HCT116 (cell line): ENCODE data around the gene GNA12. TPM values are rescaled to one million over a fixed set of nuclear protein-coding genes. Genes with fewer than 3 reads are reported as not detected.

Experiments used
- ATAC-seq: fragments of 200-7000 bp; cut with Tn5 transposase; 2 replicates; pipeline ENCODE4 v1.9.1; 2020; ENCODE audit warnings: mild to moderate bottlenecking, moderate library complexity
- BruUV-seq: library from RNA; stranded (reverse); fragments of 400-500 nt; replicated peaks from 2 replicates; lab custom pipeline; 2021; lab: Mats Ljungman, UMichigan
- CTCF ChIA-PET: fragments of 300-600 bp; sonication (Branson Sonifier 250); formaldehyde crosslinking; loops from one replicate; lab custom pipeline; 2021; ENCODE audit warnings: antibody characterized with exemption; lab: Charles Lee
- POLR2A ChIA-PET: fragments of 300-600, 350-600 bp; sonication (Branson Sonifier 250); formaldehyde crosslinking; loops from one replicate; lab custom pipeline; 2021; ENCODE audit warnings: antibody characterized with exemption; lab: Charles Lee
- RAD21 ChIA-PET, 2 experiments: fragments of 300-600 bp; sonication (Branson Sonifier 250); formaldehyde crosslinking; loops; one replicate each; lab custom pipeline; 2023; ENCODE audit warnings: low total read pairs in 2 of 2; ENCODE audit not compliant: uncharacterized antibody in 2 of 2, unreplicated experiment in 2 of 2, low non-redundant PET in 1 of 2; lab: Charles Lee
- DNase-seq: peaks from one replicate; pipeline ENCODE4 v3.0.0-alpha.2; 2010; ENCODE audit warnings: low read depth, low spot score
- H2AFZ ChIP-seq: fragments of 200-600 bp; shearing (Covaris generic), sonication (generic); 2 replicates; pipeline ENCODE4 v1.6.1; 2017; ENCODE audit warnings: low read depth, mixed run types, mixed read lengths, antibody characterized with exemption, low read length; ENCODE audit not compliant: poor library complexity, severe bottlenecking
- H3K27ac ChIP-seq: 2 replicates; pipeline ENCODE4 v1.5.1; 2012; ENCODE audit warnings: low read depth, low read length
- H3K27me3 ChIP-seq: fragments of 200-600 bp; sonication (generic); 2 replicates; pipeline ENCODE4 v1.6.1; 2016; ENCODE audit warnings: mixed run types, low read length, mixed read lengths; ENCODE audit not compliant: insufficient read depth
- H3K36me3 ChIP-seq, 2 experiments: fragments of 200-500 bp in 1 of 2; fragments of 200-600 bp in 1 of 2; sonication (Bioruptor generic) in 1 of 2; sonication (generic) in 1 of 2; 2 replicates each; pipeline versions ENCODE4 v1.5.1 to v1.6.1; 2014 to 2016; ENCODE audit warnings: low read length in 2 of 2, inconsistent platforms in 1 of 2, mixed read lengths in 1 of 2, mixed run types in 1 of 2; ENCODE audit not compliant: insufficient read depth in 2 of 2, control insufficient read depth in 1 of 2
- H3K4me1 ChIP-seq, 2 experiments: fragments of 200-600 bp in 1 of 2; sonication (generic) in 1 of 2; 2 replicates each; pipeline versions ENCODE4 v1.5.1 to v1.6.1; 2012 to 2017; ENCODE audit warnings: low read length in 2 of 2, inconsistent platforms in 1 of 2, mild to moderate bottlenecking in 1 of 2, mixed read lengths in 1 of 2, mixed run types in 1 of 2, moderate library complexity in 1 of 2; ENCODE audit not compliant: insufficient read depth in 2 of 2, control insufficient read depth in 1 of 2
- H3K4me2 ChIP-seq: fragments of 200-600 bp; sonication (generic); 2 replicates; pipeline ENCODE4 v1.6.1; 2017; ENCODE audit warnings: mixed run types, low read length, mixed read lengths
- H3K4me3 ChIP-seq, 2 experiments: fragments of 200-600 bp in 1 of 2; sonication (generic) in 1 of 2; replicated peaks in 1 of 2; 2 replicates each; pipeline ENCODE4 v1.5.1; 2011 to 2016; ENCODE audit warnings: low read length in 2 of 2, control low read depth in 1 of 2, low read depth in 1 of 2, mild to moderate bottlenecking in 1 of 2, mixed read lengths in 1 of 2, mixed run types in 1 of 2
- H3K79me2 ChIP-seq: fragments of 200-600 bp; sonication (generic); 2 replicates; pipeline ENCODE4 v1.6.1; 2017; ENCODE audit warnings: mild to moderate bottlenecking, mixed run types, low read length, moderate library complexity, mixed read lengths; ENCODE audit not compliant: insufficient read depth
- H3K9ac ChIP-seq: fragments of 200-600 bp; sonication (generic); 2 replicates; pipeline ENCODE4 v1.6.1; 2016; ENCODE audit warnings: low read length, mixed read lengths
- H3K9me2 ChIP-seq: fragments of 200-600 bp; sonication (generic), shearing (Covaris generic); 2 replicates; pipeline ENCODE4 v1.6.1; 2017; ENCODE audit warnings: mixed run types, mild to moderate bottlenecking, moderate library complexity; ENCODE audit not compliant: insufficient read depth
- H3K9me3 ChIP-seq, 2 experiments: fragments of 200-500 bp in 1 of 2; fragments of 200-600 bp in 1 of 2; sonication (Bioruptor generic) in 1 of 2; sonication (generic) in 1 of 2; 2 replicates each; pipeline ENCODE4 v1.6.1; 2014 to 2017; ENCODE audit warnings: low read length in 2 of 2, mixed read lengths in 2 of 2, inconsistent platforms in 1 of 2, low read depth in 1 of 2, mild to moderate bottlenecking in 1 of 2, mixed run types in 1 of 2, moderate library complexity in 1 of 2; ENCODE audit not compliant: control insufficient read depth in 1 of 2, insufficient read depth in 1 of 2
- H4K20me1 ChIP-seq: fragments of 200-600 bp; sonication (generic), shearing (Covaris generic); 2 replicates; pipeline ENCODE4 v1.6.1; 2017; ENCODE audit warnings: mixed run types, mild to moderate bottlenecking, moderate library complexity; ENCODE audit not compliant: insufficient read depth
- ATF3 ChIP-seq: IDR thresholded peaks from 2 replicates; pipeline ENCODE4 v1.6.1; 2012
- CBX3 ChIP-seq: IDR thresholded peaks from 2 replicates; pipeline ENCODE4 v1.6.1; 2012; ENCODE audit warnings: low read depth
- CEBPB ChIP-seq: IDR thresholded peaks from 2 replicates; pipeline ENCODE4 v1.6.1; 2012; ENCODE audit warnings: low read depth
- EGR1 ChIP-seq: IDR thresholded peaks from 2 replicates; pipeline ENCODE4 v1.6.1; 2012; ENCODE audit warnings: low read depth
- FOSL1 ChIP-seq: IDR thresholded peaks from 2 replicates; pipeline ENCODE4 v1.6.1; 2012; ENCODE audit warnings: low read depth
- JUND ChIP-seq: IDR thresholded peaks from 2 replicates; pipeline ENCODE4 v1.6.1; 2012
- MAX ChIP-seq: IDR thresholded peaks from 2 replicates; pipeline ENCODE4 v1.6.1; 2012
- POLR2AphosphoS5 ChIP-seq: IDR thresholded peaks from 2 replicates; pipeline ENCODE4 v1.6.1; 2011; ENCODE audit warnings: mild to moderate bottlenecking, low read depth, low read length, moderate library complexity
- SIN3A ChIP-seq: IDR thresholded peaks from 2 replicates; pipeline ENCODE4 v1.6.1; 2012; ENCODE audit warnings: low read depth
- SP1 ChIP-seq: IDR thresholded peaks from 2 replicates; pipeline ENCODE4 v1.6.1; 2012; ENCODE audit warnings: low read depth
- SRF ChIP-seq: IDR thresholded peaks from 2 replicates; pipeline ENCODE4 v1.6.1; 2012; ENCODE audit warnings: low read depth
- TCF7L2 ChIP-seq: IDR thresholded peaks from 2 replicates; pipeline ENCODE4 v1.7.0; 2011; ENCODE audit warnings: borderline replicate concordance, inconsistent platforms; ENCODE audit not compliant: insufficient read depth, insufficient read length; ENCODE audit errors: extremely low read depth
- ZFX ChIP-seq: fragments of 450-650 bp; IDR thresholded peaks from 2 replicates; pipeline ENCODE4 v1.6.1; 2017
- ZNF274 ChIP-seq: fragments of 200-500 bp; sonication (Bioruptor generic); IDR thresholded peaks from 2 replicates; pipeline ENCODE4 v1.6.1; 2014; ENCODE audit warnings: mild to moderate bottlenecking, low read depth, low read length, inconsistent platforms
- intact Hi-C: fragments of 100-400 bp; cut with micrococcal nuclease; formaldehyde crosslinking; loops from 2 replicates; pipeline ENCODE4 v1.10.0; 2022
- total RNA-seq: library from RNA; stranded (reverse); gene quantifications from one replicate; pipeline ENCODE4 v1.2.1, GENCODE V29; 2021; ENCODE audit not compliant: unreplicated experiment
- TF ChIP-seq, protein P1 (sequence below): IDR thresholded peaks from 2 replicates; pipeline ENCODE4 v1.6.1; 2012; ENCODE audit warnings: low read depth

GNA12 gene
- total RNA-seq, 1 experiment from 2014 or later, result 32.6 TPM

- Histone ChIP-seq H3K79me2 (peaks cover 8% of the 10 kb centered on the region; the same call in 1 of the 2 replicates), H2AFZ (no peak overlapping the region), H3K9me3 (no peaks in the 10 kb centered on the region), H3K4me3 (peak overlapping the region; percentile 8 to 45), H3K9me2 (no peaks in the 10 kb centered on the region), H3K27ac (peak overlapping the region; percentile 93), H3K4me1 (peaks cover 42 to 49% of the 10 kb centered on the region in 2 experiments), H3K27me3 (no peaks in the 10 kb centered on the region), H3K36me3 (no peaks in the 10 kb centered on the region), H4K20me1 (no peaks in the 10 kb centered on the region), H3K4me2 (peak overlapping the region; percentile 72), H3K9ac (peak overlapping the region; percentile 52)
- DNase-seq (peak; percentile 88), ATAC-seq (peak; percentile 84)
- TF ChIP-seq SRF (peak; percentile 49; the same call in 1 of the 2 replicates), SP1 (peak; percentile 70), SIN3A (no peak), FOSL1 (peak; percentile 99), JUND (peak; percentile 95), ZNF274 (no peak), ZFX (no peak), CEBPB (peak; percentile 86), EGR1 (peak; percentile 78), POLR2AphosphoS5 (no peak), MAX (peak; percentile 59; the same call in 1 of the 2 replicates), ATF3 (peak; percentile 22; the same call in 1 of the 2 replicates), CBX3 (peak; percentile 78; the same call in 1 of the 2 replicates), TCF7L2 (no peak)
- TF ChIP-seq, protein P1, sequence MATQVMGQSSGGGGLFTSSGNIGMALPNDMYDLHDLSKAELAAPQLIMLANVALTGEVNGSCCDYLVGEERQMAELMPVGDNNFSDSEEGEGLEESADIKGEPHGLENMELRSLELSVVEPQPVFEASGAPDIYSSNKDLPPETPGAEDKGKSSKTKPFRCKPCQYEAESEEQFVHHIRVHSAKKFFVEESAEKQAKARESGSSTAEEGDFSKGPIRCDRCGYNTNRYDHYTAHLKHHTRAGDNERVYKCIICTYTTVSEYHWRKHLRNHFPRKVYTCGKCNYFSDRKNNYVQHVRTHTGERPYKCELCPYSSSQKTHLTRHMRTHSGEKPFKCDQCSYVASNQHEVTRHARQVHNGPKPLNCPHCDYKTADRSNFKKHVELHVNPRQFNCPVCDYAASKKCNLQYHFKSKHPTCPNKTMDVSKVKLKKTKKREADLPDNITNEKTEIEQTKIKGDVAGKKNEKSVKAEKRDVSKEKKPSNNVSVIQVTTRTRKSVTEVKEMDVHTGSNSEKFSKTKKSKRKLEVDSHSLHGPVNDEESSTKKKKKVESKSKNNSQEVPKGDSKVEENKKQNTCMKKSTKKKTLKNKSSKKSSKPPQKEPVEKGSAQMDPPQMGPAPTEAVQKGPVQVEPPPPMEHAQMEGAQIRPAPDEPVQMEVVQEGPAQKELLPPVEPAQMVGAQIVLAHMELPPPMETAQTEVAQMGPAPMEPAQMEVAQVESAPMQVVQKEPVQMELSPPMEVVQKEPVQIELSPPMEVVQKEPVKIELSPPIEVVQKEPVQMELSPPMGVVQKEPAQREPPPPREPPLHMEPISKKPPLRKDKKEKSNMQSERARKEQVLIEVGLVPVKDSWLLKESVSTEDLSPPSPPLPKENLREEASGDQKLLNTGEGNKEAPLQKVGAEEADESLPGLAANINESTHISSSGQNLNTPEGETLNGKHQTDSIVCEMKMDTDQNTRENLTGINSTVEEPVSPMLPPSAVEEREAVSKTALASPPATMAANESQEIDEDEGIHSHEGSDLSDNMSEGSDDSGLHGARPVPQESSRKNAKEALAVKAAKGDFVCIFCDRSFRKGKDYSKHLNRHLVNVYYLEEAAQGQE, result no peak
- RAD21 ChIA-PET, result no interaction called here
- POLR2A ChIA-PET, result interaction anchor here (1.0 to 1.5 kb wide), 2 partner anchors 37 to 52 kb away, joined by 3 to 4 read pairs; no protein-coding TSS in a partner anchor
- intact Hi-C loops, result no loop called here
- CTCF ChIA-PET, result no interaction called here
- BruUV-seq, result no TSS peak
These were observed 86.0 kb downstream of the GNA12 start for GRCh38 chr7:2757904-2758672.
